Bronchial epithelial cell (primary cell): ENCODE results near the gene ZSWIM6. TPM values are rescaled to one million over a fixed set of nuclear protein-coding genes. Genes with fewer than 3 reads are reported as not detected.

Experiments used
- DNase-seq: peaks from one replicate; pipeline ENCODE4 v3.0.0-alpha.2; 2010; ENCODE audit warnings: low read depth
- FAIRE-seq: peaks from 2 replicates; lab custom pipeline; 2011; peaks lifted over from hg19 to GRCh38; lab: Jason Lieb, UNC
- H3K27me3 ChIP-seq: 2 replicates; pipeline ENCODE4 v1.5.1; 2011; ENCODE audit warnings: low read length; ENCODE audit not compliant: control insufficient read depth, insufficient read depth
- H3K36me3 ChIP-seq: 2 replicates; pipeline ENCODE4 v1.5.1; 2011; ENCODE audit warnings: low read length; ENCODE audit not compliant: control insufficient read depth, insufficient read depth
- H3K4me3 ChIP-seq: 2 replicates; pipeline ENCODE4 v1.5.1; 2011; ENCODE audit warnings: mild to moderate bottlenecking, low read depth, low read length, control low read depth
- CTCF ChIP-seq: IDR thresholded peaks from 2 replicates; pipeline ENCODE4 v1.5.1; 2011; ENCODE audit warnings: mild to moderate bottlenecking, moderate library complexity, low read length, control low read depth, inconsistent platforms; ENCODE audit not compliant: insufficient read depth, severe bottlenecking
- total RNA-seq: library from RNA; depleted of rRNA; stranded (reverse); fragments of >200 nt; gene quantifications from 2 replicates; pipeline ENCODE4 v1.2.1, GENCODE V29; 2014

The ZSWIM6 gene
- total RNA-seq, 1 donor from 2014 or later, result 5.8 TPM

- Histone ChIP-seq H3K4me3 (no peak overlapping the region), H3K36me3 (no peaks in the 10 kb centered on the region), H3K27me3 (no peaks in the 10 kb centered on the region)
- DNase-seq (no peak), FAIRE-seq (no peak)
- no peak for TF ChIP-seq CTCF
These were observed 10.4 kb upstream of the ZSWIM6 start for GRCh38 chr5:61321669-61322068.

DNA sequence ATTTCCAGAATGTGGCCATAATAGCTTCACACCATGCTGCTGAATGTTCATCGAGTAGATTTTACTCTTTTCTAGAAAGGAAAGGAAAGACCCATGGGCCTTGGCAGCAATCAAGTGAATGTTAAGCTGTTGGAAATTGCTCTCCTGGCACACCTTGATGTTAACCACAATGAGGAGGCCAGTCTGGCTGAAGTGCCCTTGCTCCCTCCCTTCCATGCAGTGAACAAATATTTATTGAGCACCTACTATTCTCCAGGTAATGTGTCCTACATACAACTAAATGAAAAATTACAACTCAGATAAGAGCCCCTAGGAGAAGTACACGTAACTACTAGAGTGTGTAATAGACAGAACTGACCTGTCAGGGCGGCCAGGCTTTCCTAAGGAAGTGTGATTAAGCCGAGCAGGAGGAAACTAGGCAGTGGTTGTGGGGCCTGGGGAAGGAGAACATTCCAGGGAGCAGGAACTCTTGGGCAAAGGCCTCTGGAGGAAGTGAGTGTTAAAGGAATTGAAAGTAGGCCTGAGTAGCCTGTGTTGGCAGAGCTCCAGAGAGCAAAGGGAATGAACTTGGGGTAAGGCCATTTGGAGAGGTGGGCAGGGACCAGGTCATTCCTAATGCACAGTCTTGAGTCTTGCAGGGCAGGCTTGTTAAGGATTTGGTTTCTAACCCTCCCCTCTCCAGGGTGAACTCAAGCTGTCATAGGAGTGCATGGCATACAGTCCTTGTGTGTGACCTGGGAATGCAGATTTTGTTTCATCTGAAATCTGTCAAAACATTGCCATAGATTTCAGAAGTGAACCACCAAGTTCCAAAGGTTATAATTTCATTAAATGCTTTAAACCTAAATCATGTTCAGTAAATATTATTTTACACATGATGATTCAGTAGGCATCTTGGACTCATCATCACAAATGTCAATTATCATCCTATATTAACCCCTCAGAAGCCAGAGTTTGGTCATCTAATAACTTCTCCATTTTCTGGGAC is 9.0 kb upstream of the ZSWIM6 start:
- no peak for TF ChIP-seq CTCF
- DNase-seq (peak; percentile 86), FAIRE-seq (no peak)
- H3K4me3 ChIP-seq, result no peak overlapping the region
- no peaks in the 10 kb centered on the region for H3K27me3 ChIP-seq
- H3K36me3 ChIP-seq, result no peaks in the 10 kb centered on the region

DNA sequence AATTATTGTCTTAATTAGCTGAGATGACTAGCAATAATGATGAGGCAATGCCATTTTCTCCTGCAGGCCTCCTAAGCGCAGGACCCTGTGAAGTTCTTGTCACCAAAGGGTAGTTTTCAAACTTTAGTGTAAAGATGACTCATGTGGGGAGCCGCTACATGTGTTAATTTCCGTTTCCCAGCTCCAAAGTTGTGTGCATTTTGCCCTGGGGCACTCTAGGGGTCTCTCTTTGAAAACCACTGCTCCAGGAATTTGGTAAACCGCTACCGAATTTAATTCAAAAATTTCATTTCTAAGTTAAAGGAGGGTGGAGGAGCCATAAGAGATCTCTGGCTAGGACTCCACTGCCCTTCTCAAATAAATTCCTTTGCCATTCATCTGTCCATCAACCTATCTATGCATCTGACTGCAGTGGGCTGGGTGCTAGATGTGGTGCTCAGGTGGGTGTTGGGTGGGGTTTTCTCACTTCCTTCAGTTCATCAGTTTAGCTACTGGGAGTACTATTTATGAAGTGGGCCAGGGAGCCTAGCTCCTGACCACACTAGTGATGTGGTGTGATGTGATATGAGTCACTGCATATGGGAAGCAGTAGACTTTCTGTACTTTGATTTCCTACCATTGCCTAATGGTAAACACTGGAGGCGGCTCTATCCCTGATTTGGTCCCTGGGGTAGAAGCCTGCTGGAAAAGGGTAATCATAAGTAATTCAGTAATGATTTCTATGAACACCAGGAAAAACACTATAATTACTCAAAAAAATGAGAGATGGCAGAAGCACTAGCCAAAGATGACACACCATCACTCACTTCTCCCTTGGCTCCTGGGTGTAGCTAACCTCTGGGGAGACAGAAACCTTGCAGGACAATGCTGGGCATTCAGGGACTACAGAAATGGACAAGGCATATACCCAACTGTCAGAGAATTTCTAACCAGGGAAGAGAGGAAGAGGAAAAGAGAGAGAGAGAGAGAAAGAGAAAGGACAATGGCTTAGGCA is 4.0 kb upstream of the ZSWIM6 start:
- Histone ChIP-seq H3K36me3 (no peaks in the 10 kb centered on the region), H3K27me3 (no peaks in the 10 kb centered on the region), H3K4me3 (no peak overlapping the region)
- FAIRE-seq, result peak; percentile 77
- DNase-seq, result peak; percentile 91
- TF ChIP-seq CTCF, result no peak

- H3K27me3 ChIP-seq, result no peaks in the 10 kb centered on the region
- DNase-seq (no peak), FAIRE-seq (peak; percentile 7)
- H3K36me3 ChIP-seq, result no peaks in the 10 kb centered on the region
- TF ChIP-seq CTCF, result no peak
- H3K4me3 ChIP-seq, result no peak overlapping the region
These were observed 3.1 kb upstream of the ZSWIM6 start for GRCh38 chr5:61328791-61329549.

DNA sequence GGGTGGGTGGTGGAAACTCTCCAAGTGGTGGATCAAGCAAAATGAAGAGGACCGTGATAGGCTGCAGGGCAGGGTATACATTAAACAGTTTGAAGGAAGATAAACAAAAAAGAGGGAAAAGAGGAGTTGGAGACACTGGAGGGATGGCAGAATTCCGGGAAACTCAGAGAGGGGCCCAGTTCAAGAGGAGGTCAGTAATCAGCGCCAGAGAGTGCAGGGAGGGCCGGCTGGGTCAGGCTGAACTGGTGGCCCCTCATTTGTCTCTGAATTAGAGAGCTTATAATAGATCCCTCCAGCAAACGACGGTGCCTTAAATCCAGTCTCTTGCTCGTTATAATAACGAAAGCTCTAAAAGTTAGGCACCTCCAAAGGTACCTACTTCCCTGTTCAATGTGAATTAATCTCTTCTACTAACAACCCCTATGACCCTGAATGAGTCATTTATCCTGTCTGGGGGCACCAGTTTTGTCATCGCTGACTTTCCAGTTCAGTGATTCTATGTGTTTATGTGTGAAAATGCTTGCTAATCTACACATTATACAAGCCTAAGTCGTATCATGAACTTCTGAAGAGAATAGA is 2.4 kb upstream of the ZSWIM6 start:
- Histone ChIP-seq H3K4me3 (no peak overlapping the region), H3K36me3 (no peaks in the 10 kb centered on the region), H3K27me3 (no peaks in the 10 kb centered on the region)
- peak; percentile 81 for DNase-seq
- no peak for FAIRE-seq
- TF ChIP-seq CTCF, result no peak
